AG09319 (cell line): ENCODE results near the gene GRAMD1B.
"Not testable (repeated sequence)": the region's sequence is repeated elsewhere in the genome, so short reads cannot be mapped to it uniquely, and the experiment has no call there.

Experiments
- DNase-seq: peaks from one replicate; pipeline ENCODE4 v3.0.0-alpha.2; 2010; ENCODE audit warnings: low read depth; ENCODE audit errors: extremely low read depth
- CTCF ChIP-seq: IDR thresholded peaks from 2 replicates; pipeline ENCODE4 v1.5.1; 2011; ENCODE audit warnings: low read depth, mild to moderate bottlenecking, inconsistent platforms, low read length, moderate library complexity

The GRAMD1B gene

DNA sequence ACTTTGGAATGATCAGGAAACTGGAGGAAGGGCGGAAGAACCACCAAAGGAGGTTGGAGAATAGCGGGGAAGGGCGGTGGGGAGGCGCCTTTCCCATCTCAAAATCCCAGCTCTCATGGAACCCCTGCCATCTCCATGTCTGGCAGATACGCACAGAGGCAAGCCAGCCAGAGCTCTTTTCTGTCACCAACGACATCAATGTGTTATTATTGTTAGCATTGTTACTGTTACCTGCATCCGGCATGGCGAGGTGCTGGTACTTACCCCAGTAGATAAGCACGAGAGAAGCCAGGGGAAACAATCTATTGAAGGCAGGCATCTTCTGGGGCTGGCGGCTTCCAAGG is 223.4 kb downstream of the GRAMD1B start:
- no peak for DNase-seq
- no peak for TF ChIP-seq CTCF

GRCh38 chr11:123653827-123654565 is 223.9 kb downstream of the GRAMD1B start:
- no peak for DNase-seq

GRCh38 chr11:123654566-123655081 is 224.6 kb downstream of the GRAMD1B start, which contains the start of gene SCN3B:
SCN3B (minus strand) TSS chr11:123654624; CDS start chr11:123653801, 823 bp downstream.
- no peak for DNase-seq
- no peak for TF ChIP-seq CTCF

More at GRCh38 chr11:123653827-123654565, 223.9 kb downstream of the GRAMD1B start:
- TF ChIP-seq CTCF = no peak; the same call in 1 of the 2 replicates

- TF ChIP-seq CTCF = no peak
- no peak for DNase-seq
These were observed 229.2 kb downstream of the GRAMD1B start for GRCh38 chr11:123659311-123659710.

GRCh38 chr11:123659965-123660364 is 229.9 kb downstream of the GRAMD1B start:
- not testable (repeated sequence) for DNase-seq

GRCh38 chr11:123665306-123665705 is 235.2 kb downstream of the GRAMD1B start:
- no peak for TF ChIP-seq CTCF
- no peak for DNase-seq

DNA sequence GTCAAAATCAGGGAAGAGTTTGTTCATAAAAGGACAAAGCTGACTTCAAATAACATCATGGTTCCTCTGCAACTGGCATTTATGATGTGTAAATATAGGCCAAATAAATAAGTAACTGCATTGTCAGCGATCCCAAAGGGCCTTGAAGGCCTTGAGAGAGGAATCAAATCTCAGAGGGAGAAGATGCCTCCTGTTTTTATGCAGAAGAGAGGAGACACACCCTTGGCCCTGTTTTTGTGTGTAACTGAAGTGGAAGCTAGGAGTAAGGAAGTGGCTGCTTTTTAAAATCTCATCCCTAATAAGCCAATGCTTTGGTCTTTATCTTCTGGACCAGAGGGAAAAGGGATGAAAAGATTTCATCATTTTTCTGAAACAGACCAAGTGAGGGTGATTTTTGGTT is 240.0 kb downstream of the GRAMD1B start:
- no peak for DNase-seq
- TF ChIP-seq CTCF = no peak

GRCh38 chr11:123671534-123671933 is 241.5 kb downstream of the GRAMD1B start:
- no peak for TF ChIP-seq CTCF
- no peak for DNase-seq
